ENCODE data around the gene SLIT3.

SLIT3 gene

GRCh38 chr5:169098331-169099121 lies 202.4 kb downstream of the SLIT3 start:
- H3K4me3 ChIP-seq (ENCODE audit: low read length), result no peak overlapping the region
- no peak for DNase-seq (ENCODE audit: low read depth)
- TF ChIP-seq CTCF (conservative IDR thresholded peaks at IDR 0.05; ENCODE audit: low read length), result no peak

- peak; percentile 46 for DNase-seq (ENCODE audit: low read depth)
- no peak overlapping the region for H3K4me3 ChIP-seq (ENCODE audit: low read length)
- TF ChIP-seq CTCF (conservative IDR thresholded peaks at IDR 0.05; ENCODE audit: low read length), result peak; percentile 17
These were observed 203.3 kb downstream of the SLIT3 start for GRCh38 chr5:169097374-169098326.

GRCh38 chr5:169095976-169096375 lies 205.0 kb downstream of the SLIT3 start:
- TF ChIP-seq CTCF (conservative IDR thresholded peaks at IDR 0.05; ENCODE audit: low read length), result no peak
- no peak overlapping the region for H3K4me3 ChIP-seq (ENCODE audit: low read length)
- DNase-seq (ENCODE audit: low read depth), result peak; percentile 32

GRCh38 chr5:169095410-169095960 lies 205.5 kb downstream of the SLIT3 start:
- DNase-seq (ENCODE audit: low read depth), result no peak
- no peak overlapping the region for H3K4me3 ChIP-seq (ENCODE audit: low read length)
- no peak for TF ChIP-seq CTCF (conservative IDR thresholded peaks at IDR 0.05; ENCODE audit: low read length)

GRCh38 chr5:169094586-169095409 lies 206.1 kb downstream of the SLIT3 start:
- H3K4me3 ChIP-seq (ENCODE audit: low read length), result no peak overlapping the region
- DNase-seq (ENCODE audit: low read depth), result peak; percentile 90
- no peak for TF ChIP-seq CTCF (conservative IDR thresholded peaks at IDR 0.05; ENCODE audit: low read length)

- DNase-seq (ENCODE audit: low read depth), result no peak
- TF ChIP-seq CTCF (conservative IDR thresholded peaks at IDR 0.05; ENCODE audit: low read length), result no peak
- no peak overlapping the region for H3K4me3 ChIP-seq (ENCODE audit: low read length)
These were observed 209.5 kb downstream of the SLIT3 start for GRCh38 chr5:169091396-169091980.
